Stomach (tissue), 4 donors: ENCODE data around the gene PEX11B.

Source experiments
- CTCF ChIP-seq, 7 experiments: fragments of 450-650 bp in 4 of 7; fragments of 200-600 bp in 3 of 7; sonication (generic) in 3 of 7; IDR thresholded peaks; one replicate each; pipeline ENCODE4 v1.5.1; 2016 to 2019; ENCODE audit warnings: antibody characterized with exemption in 7 of 7, control low read depth in 2 of 7, mild to moderate bottlenecking in 1 of 7
- POLR2A ChIP-seq, 4 donors: fragments of 450-650 bp; IDR thresholded peaks; one replicate each; pipeline ENCODE4 v1.6.1; 2016; ENCODE audit warnings: antibody characterized with exemption in 4 of 4, control low read depth in 2 of 4, mild to moderate bottlenecking in 1 of 4, moderate library complexity in 1 of 4

- TF ChIP-seq CTCF (IDR thresholded peaks at IDR 0.05), result no peak
- no peak for TF ChIP-seq POLR2A (IDR thresholded peaks at IDR 0.05)
Measured at GRCh38 chr1:145926686-145927062, 8.2 kb upstream of the PEX11B start.
